Right atrium auricular region (tissue), 2 donors: ENCODE data around the gene GSTT2B. TPM values are rescaled to one million over a fixed set of nuclear protein-coding genes. Genes with fewer than 3 reads are reported as not detected.
"Not testable (repeated sequence)": the region's sequence is repeated elsewhere in the genome, so short reads cannot be mapped to it uniquely, and the experiment has no call there.

Source experiments
- DNase-seq: peaks from one replicate; pipeline ENCODE4 v3.0.0-alpha.2; 2019; ENCODE audit warnings: low spot score
- H3K27ac ChIP-seq, 2 donors: fragments of 200-600 bp; sonication (generic); 1 replicate in 1 of 2; 2 replicates in 1 of 2; pipeline ENCODE4 v1.5.1; 2016 to 2019
- H3K27me3 ChIP-seq, 2 donors: fragments of 200-600 bp; sonication (generic); one replicate each; pipeline versions ENCODE4 v1.5.1 to v1.6.0; 2017 to 2019
- H3K36me3 ChIP-seq: fragments of 200-600 bp; sonication (generic); one replicate; pipeline ENCODE4 v1.5.1; 2016
- H3K4me1 ChIP-seq, 2 donors: fragments of 200-600 bp; sonication (generic); one replicate each; pipeline versions ENCODE4 v1.5.1 to v1.6.0; 2017 to 2019
- H3K4me3 ChIP-seq, 2 donors: fragments of 200-600 bp; sonication (generic); 1 replicate in 1 of 2; 2 replicates in 1 of 2; pipeline ENCODE4 v1.5.1; 2017 to 2019; ENCODE audit warnings: mild to moderate bottlenecking in 1 of 2, moderate library complexity in 1 of 2
- H3K9me3 ChIP-seq, 2 donors: fragments of 200-600 bp; sonication (generic); one replicate each; pipeline ENCODE4 v1.5.1; 2019
- total RNA-seq, 2 donors: library from RNA; depleted of rRNA; stranded (reverse); fragments of >200 nt; gene quantifications; one replicate each; pipeline ENCODE4 v1.1.0, GENCODE V29; 2016
- TF ChIP-seq, protein P1 (sequence below), 2 donors: fragments of 200-600 bp; sonication (generic); IDR thresholded peaks; one replicate each; pipeline ENCODE4 v1.5.1; 2019; ENCODE audit warnings: antibody characterized with exemption in 2 of 2

Gene GSTT2B
- total RNA-seq, 2 donors from 2014 or later = 3.7 to 9.1 TPM

DNA sequence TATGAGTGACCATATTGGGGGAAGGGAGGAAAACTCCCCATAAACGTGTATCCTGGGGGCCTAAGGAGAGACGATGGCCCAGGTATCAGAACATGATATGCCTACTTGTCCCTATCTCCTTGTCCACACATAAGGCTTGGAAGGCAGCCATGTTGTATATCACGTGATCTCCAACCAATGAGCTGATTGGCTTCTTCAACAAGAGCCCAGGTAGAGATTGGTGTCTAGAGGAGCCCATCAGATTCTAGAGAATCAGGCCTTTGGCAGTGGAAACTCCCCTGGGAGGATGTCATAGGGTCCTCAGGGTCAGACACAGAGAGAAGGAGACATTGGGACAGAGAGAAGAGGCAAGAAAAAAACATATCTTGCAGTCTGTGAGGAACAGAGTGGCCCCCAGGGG is 13.6 kb downstream of the GSTT2B start:
- not testable (repeated sequence) for DNase-seq

DNA sequence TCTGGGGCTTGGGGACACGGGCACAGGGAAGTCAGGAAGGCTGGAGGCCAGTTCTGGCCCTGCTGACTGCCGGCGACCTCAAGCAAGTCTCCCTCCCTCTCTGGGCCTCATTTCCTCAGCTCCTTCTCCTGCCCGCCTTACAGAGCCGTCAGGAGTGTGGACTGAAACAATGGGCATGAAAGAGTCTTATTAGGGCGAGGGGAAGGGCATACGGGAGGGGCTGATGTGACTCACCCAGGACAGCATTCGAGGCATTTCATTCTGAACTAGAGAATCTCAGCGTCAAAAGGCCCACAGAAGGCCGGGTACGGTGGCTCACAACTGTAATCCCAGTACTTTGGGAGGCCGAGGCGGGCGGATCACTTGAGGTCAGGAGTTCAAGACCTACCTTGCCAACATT is 20.8 kb downstream of the GSTT2B start:
- H3K9me3 ChIP-seq, DNase-seq, H3K27ac ChIP-seq, H3K4me3 ChIP-seq, H3K27me3 ChIP-seq, H3K36me3 ChIP-seq, H3K4me1 ChIP-seq: not testable (repeated sequence)

More for the DNA sequence above, 13.6 kb downstream of the GSTT2B start:
- H3K27ac ChIP-seq, H3K9me3 ChIP-seq, H3K4me3 ChIP-seq, H3K4me1 ChIP-seq, H3K36me3 ChIP-seq, H3K27me3 ChIP-seq: not testable (repeated sequence)

DNA sequence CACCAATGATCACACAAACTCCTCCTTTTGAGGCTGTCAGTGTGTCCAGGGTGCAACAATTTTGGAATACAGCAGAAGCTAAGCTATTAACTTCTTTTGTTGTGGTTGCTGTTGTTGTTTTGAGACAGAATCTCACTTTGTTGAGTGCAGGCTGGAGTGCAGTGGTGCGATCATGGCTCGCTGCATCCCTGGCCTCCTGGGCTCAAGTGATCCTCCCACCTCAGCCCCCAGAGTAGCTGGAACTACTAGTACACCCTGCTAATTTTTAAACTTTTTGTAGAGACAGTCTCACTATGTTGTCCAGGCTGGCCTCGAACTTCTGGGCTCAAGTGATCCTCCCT is 22.0 kb downstream of the GSTT2B start:
- no peak for DNase-seq
- H3K4me1 ChIP-seq = peaks cover 0 to 7% of the 10 kb centered on the region in 2 donors
- TF ChIP-seq, protein P1, sequence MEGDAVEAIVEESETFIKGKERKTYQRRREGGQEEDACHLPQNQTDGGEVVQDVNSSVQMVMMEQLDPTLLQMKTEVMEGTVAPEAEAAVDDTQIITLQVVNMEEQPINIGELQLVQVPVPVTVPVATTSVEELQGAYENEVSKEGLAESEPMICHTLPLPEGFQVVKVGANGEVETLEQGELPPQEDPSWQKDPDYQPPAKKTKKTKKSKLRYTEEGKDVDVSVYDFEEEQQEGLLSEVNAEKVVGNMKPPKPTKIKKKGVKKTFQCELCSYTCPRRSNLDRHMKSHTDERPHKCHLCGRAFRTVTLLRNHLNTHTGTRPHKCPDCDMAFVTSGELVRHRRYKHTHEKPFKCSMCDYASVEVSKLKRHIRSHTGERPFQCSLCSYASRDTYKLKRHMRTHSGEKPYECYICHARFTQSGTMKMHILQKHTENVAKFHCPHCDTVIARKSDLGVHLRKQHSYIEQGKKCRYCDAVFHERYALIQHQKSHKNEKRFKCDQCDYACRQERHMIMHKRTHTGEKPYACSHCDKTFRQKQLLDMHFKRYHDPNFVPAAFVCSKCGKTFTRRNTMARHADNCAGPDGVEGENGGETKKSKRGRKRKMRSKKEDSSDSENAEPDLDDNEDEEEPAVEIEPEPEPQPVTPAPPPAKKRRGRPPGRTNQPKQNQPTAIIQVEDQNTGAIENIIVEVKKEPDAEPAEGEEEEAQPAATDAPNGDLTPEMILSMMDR (IDR thresholded peaks at IDR 0.05) = no peak
- H3K27ac ChIP-seq = peak overlapping the region in 1 of 2 donors; percentile 16
- no peak overlapping the region for H3K4me3 ChIP-seq
- no peaks in the 10 kb centered on the region for H3K9me3 ChIP-seq
- H3K27me3 ChIP-seq = no peaks in the 10 kb centered on the region
- H3K36me3 ChIP-seq = no peaks in the 10 kb centered on the region

DNA sequence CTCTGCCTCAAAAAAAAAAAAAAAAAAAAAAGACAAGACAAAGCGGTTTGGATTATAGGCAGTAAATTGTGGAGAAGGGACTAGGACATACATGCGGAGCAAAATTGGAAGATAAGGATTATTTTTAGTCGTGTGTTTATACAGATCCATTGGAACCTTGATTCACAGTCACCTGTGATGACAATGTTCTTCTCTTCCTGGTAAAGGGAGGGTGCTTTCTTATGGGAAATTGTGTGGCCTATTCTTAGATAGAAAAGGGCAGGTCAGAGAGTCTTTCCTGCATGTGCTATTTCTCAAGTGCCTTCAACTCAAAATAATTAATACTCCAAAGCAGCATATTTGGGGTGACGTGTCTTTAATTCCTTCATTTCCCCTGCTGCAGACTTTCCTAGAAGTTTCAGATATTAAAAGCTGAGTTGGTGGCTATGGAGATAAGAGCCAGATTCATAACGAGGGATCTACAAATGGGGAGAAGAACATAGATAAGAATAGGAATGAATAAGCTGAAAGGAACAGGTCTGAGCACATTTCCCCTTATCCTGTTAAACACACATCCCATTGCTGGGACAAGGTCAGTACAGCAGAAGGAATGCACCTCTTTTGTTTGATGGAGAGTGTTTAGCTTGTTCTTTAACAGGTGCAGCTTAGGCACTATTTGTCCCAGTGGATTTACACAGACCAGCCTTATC is 22.5 kb downstream of the GSTT2B start:
- peak overlapping the region in 1 of 2 donors; percentile 16 for H3K27ac ChIP-seq

DNA sequence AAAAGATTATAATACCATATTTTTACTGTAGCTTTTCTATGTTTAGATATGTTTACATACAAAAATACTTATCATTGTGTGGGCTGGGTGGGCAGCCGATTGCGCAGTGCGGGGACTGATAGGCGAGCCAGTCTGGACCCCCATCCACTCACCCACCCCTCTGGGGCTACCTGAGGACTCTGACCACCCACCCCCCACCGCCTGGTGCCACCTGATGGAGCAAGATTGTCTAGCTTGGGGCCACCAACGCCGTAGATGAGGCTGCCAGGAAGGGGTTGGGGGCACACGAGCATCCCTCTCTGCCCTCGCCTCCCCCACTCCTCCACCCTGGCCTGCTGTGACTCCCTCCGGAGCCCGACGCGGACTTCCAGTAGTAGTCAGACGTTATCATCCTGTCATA is 34.4 kb downstream of the GSTT2B start:
- H3K36me3 ChIP-seq = peaks cover 50% of the 10 kb centered on the region
- no peak overlapping the region for H3K4me3 ChIP-seq
- no peaks in the 10 kb centered on the region for H3K9me3 ChIP-seq
- no peak overlapping the region for H3K27ac ChIP-seq
- DNase-seq = no peak
- TF ChIP-seq, protein P1 (IDR thresholded peaks at IDR 0.05) = no peak
- H3K27me3 ChIP-seq = no peaks in the 10 kb centered on the region
- H3K4me1 ChIP-seq = no peaks in the 10 kb centered on the region

More for the DNA sequence above, 22.5 kb downstream of the GSTT2B start:
- TF ChIP-seq, protein P1 (IDR thresholded peaks at IDR 0.05) = no peak
- Histone ChIP-seq H3K27me3 (no peaks in the 10 kb centered on the region), H3K36me3 (no peaks in the 10 kb centered on the region), H3K9me3 (no peaks in the 10 kb centered on the region), H3K4me3 (no peak overlapping the region), H3K4me1 (peaks cover 0 to 7% of the 10 kb centered on the region in 2 donors)
- DNase-seq = no peak

DNA sequence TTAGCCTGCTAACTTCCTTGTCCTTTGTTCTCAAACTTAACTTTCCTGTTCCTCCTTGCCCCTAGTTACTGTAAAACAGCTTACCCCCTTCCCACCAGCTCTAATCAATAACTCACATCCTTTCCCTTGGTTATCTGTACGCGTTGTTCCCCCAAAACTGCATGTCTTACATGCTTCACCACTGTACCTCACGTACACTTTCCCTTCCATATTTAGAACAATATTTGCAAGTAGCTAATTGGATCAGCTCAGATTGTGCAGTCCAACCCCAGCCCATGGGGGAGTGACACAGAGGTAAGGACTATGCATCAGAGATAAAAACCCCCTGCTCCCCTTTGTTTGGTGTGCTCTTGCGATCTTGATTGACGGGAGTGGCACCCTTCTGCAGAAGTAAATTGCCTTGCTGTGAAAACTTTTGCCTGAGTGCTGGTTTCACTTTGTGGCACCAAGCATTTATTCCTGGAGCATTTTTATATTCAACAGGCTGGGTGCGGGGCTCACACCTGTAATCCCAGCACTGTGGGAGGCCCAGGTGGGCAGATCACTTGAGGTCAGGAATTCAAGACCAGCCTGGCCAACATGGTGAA is 35.9 kb downstream of the GSTT2B start:
- no peaks in the 10 kb centered on the region for H3K9me3 ChIP-seq
- no peaks in the 10 kb centered on the region for H3K27me3 ChIP-seq
- H3K4me1 ChIP-seq = no peaks in the 10 kb centered on the region
- peaks cover 50% of the 10 kb centered on the region for H3K36me3 ChIP-seq
- no peak overlapping the region for H3K27ac ChIP-seq
- no peak overlapping the region for H3K4me3 ChIP-seq
- TF ChIP-seq, protein P1 (IDR thresholded peaks at IDR 0.05) = no peak
- DNase-seq = no peak

DNA sequence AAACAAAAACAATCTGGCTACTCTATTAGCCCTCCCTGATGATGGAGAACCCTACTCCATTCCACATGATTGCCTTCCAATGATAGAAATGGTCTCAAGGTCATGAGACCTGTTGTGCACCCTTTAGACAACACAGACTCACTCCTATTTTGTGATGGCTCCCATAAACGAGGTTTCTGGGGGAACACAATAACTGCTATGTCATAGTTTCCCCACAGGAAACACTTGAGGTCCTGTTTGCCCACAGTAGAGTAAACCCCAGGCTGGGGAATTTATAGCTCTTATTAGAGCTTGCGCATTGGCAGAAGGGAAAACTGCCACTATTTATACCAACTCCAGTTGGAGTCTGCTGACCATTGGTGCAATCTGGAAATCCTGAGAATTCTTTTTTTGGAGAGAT is 38.1 kb downstream of the GSTT2B start:
- Histone ChIP-seq H3K27ac (no peak overlapping the region), H3K27me3 (no peaks in the 10 kb centered on the region), H3K4me1 (no peaks in the 10 kb centered on the region), H3K4me3 (no peak overlapping the region), H3K9me3 (no peaks in the 10 kb centered on the region), H3K36me3 (peaks cover 39% of the 10 kb centered on the region)
- no peak for DNase-seq
- TF ChIP-seq, protein P1 (IDR thresholded peaks at IDR 0.05) = no peak

DNA sequence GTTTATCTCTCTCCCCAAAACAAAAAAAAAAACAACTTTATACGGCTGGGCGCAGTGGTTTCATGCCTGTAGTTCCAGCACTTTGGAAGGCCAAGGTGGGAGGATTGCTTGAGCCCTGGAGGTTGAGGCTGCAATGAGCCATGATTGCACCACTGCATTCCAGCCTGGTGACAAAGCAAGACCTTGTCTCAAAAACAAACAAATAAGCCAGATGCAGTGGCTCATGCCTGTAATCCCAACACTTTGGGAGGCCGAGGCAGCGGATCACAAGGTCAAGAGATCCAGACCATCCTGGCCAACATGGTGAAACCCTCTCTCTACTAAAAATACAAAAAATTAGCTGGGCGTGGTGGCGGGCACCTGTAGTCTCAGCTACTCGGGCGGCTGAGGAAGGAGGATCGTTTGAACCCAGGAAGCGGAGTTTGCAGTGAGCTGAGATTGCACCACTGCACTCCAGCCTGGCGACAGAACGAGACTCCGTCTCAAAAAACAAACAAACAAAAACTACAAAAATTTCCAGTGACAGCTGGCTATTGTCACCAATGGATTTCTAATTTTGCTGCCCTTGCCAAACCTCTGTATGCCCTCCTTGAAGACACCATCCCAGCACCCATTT is 39.3 kb downstream of the GSTT2B start:
- peaks cover 39% of the 10 kb centered on the region for H3K36me3 ChIP-seq
- H3K9me3 ChIP-seq, H3K27ac ChIP-seq, H3K27me3 ChIP-seq, H3K4me1 ChIP-seq, H3K4me3 ChIP-seq: not testable (repeated sequence)
- peak; percentile 59 for DNase-seq

DNA sequence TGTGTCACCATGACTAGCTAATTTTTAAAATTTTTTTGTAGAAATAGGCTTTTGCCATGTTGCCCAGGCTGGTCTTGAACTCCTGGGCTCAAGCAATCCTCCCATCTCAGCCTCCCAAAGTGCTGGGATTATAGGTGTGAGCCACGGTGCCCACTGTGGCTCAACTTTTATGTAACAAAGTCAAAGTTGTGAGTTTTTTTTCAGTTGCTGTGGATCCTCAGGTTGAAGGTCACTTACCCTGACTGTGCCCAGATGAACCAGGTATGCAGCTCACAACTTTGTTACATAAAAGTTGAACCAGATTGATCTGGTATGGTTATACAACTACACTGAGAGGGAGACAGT is 40.8 kb downstream of the GSTT2B start:
- not testable (repeated sequence) for H3K9me3 ChIP-seq, DNase-seq
- H3K36me3 ChIP-seq = peaks cover 29% of the 10 kb centered on the region

More for the DNA sequence above, 40.8 kb downstream of the GSTT2B start:
- not testable (repeated sequence) for H3K27me3 ChIP-seq, H3K4me1 ChIP-seq, H3K27ac ChIP-seq, H3K4me3 ChIP-seq
